AG04450 (cell line): ENCODE results near the gene MAD1L1. TPM values are rescaled to one million over a fixed set of nuclear protein-coding genes. Genes with fewer than 3 reads are reported as not detected.

Source experiments
- CTCF ChIA-PET: fragments of 300-600, 350-600 bp; formaldehyde crosslinking; extraction: SDS; loops from one replicate; lab custom pipeline; 2022; ENCODE audit warnings: antibody characterized with exemption, inconsistent platforms; lab: Charles Lee
- POLR2A ChIA-PET: fragments of 350-600 bp; formaldehyde crosslinking; extraction: SDS; loops from one replicate; lab custom pipeline; 2021; ENCODE audit warnings: antibody characterized with exemption, inconsistent platforms; lab: Yijun Ruan, JAX
- DNase-seq: peaks from one replicate; pipeline ENCODE4 v3.0.0-alpha.2; 2011; ENCODE audit warnings: low read depth, low spot score
- H3K27ac ChIP-seq: one replicate; pipeline ENCODE4 v1.5.1; 2012; ENCODE audit warnings: low read depth, low read length, control low read depth
- H3K27me3 ChIP-seq: one replicate; pipeline ENCODE4 v1.6.0; 2012; ENCODE audit warnings: low read length; ENCODE audit not compliant: control insufficient read depth, insufficient read depth
- H3K4me3 ChIP-seq: 2 replicates; pipeline ENCODE4 v1.5.1; 2011; ENCODE audit warnings: mild to moderate bottlenecking, low read depth, low read length, control low read depth
- H3K9me3 ChIP-seq: 2 replicates; pipeline ENCODE4 v1.5.1; 2012; ENCODE audit warnings: low read length; ENCODE audit not compliant: control insufficient read depth, insufficient read depth
- polyA plus RNA-seq: library from polyadenylated mRNA; depleted of rRNA; stranded (reverse); fragments of >200 nt; gene quantifications from 2 replicates; pipeline ENCODE4 v1.2.3, GENCODE V29; 2011
- TF ChIP-seq, protein P1 (sequence below): IDR thresholded peaks from 2 replicates; pipeline ENCODE4 v1.5.1; 2011; ENCODE audit warnings: low read depth, low read length, control low read depth, inconsistent platforms

The MAD1L1 gene
- polyA plus RNA-seq, 1 experiment: 11.9 TPM

DNA sequence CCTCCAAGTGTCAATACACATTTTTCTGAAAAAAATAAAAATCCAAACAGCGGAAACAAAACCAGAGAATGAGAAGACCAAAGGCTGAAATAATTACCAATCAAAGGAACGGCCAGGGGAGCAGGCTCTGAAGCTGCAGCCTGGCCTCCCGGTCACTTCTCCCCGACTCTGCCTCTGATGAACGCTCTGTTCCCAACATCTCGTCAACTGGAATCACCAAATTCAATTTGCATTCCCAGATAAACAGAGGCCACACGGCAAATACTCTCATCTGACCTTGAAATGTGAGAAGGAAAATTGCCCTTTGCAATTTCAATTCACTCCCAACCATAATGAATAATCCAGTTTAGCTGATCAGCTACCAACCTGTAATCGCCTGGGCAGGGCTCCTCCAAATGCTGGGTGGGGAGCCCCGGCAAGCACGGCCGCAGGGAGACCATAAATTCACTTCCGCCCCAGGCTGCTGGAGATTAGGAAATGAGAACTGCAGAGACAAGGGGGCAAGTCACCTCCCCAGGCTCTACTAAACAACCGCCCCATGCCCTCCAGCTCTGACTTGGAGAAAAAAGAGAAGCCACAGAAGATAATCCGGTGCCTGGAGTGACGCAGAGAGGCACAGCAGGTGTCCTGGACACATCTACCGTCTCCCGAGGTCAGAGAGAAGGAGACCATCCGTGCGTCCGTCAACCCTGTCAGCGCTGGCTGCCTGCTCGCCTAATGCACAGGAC, 153.2 kb downstream of the MAD1L1 start:
- TF ChIP-seq, protein P1, sequence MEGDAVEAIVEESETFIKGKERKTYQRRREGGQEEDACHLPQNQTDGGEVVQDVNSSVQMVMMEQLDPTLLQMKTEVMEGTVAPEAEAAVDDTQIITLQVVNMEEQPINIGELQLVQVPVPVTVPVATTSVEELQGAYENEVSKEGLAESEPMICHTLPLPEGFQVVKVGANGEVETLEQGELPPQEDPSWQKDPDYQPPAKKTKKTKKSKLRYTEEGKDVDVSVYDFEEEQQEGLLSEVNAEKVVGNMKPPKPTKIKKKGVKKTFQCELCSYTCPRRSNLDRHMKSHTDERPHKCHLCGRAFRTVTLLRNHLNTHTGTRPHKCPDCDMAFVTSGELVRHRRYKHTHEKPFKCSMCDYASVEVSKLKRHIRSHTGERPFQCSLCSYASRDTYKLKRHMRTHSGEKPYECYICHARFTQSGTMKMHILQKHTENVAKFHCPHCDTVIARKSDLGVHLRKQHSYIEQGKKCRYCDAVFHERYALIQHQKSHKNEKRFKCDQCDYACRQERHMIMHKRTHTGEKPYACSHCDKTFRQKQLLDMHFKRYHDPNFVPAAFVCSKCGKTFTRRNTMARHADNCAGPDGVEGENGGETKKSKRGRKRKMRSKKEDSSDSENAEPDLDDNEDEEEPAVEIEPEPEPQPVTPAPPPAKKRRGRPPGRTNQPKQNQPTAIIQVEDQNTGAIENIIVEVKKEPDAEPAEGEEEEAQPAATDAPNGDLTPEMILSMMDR: no peak
- no peak for DNase-seq

DNA sequence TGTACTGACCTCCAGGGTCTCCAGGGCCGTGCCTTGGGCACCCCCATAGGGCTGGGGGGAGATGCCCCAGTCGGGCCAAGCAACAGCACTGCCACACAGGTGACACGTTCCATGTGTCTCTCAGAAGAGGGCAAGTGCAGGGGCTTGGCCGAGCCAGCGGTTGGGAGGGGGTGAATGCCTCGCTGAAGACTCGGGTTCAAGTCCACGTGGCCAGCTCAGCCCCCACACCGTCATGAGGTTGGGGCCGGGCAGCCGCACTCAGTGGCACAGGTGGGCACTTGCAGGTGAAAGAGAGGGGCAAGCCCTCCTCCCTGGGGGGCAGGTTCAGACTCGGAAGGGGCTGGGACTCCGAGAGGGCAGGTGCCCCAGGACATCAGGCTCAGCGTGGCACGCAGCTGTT, 153.8 kb downstream of the MAD1L1 start:
- POLR2A ChIA-PET: no interaction called here
- H3K4me3 ChIP-seq: no peak overlapping the region
- TF ChIP-seq, protein P1: no peak
- no peaks in the 10 kb centered on the region for H3K27me3 ChIP-seq
- no peak for DNase-seq
- H3K9me3 ChIP-seq: peaks cover 7% of the 10 kb centered on the region; the same call in 1 of the 2 replicates
- CTCF ChIA-PET: no interaction called here
- H3K27ac ChIP-seq: no peak overlapping the region

More for the DNA sequence above, 153.2 kb downstream of the MAD1L1 start:
- POLR2A ChIA-PET: no interaction called here
- Histone ChIP-seq H3K27me3 (no peaks in the 10 kb centered on the region), H3K27ac (no peak overlapping the region), H3K4me3 (no peak overlapping the region), H3K9me3 (peaks cover 7% of the 10 kb centered on the region; the same call in 1 of the 2 replicates)
- CTCF ChIA-PET: no interaction called here

DNA sequence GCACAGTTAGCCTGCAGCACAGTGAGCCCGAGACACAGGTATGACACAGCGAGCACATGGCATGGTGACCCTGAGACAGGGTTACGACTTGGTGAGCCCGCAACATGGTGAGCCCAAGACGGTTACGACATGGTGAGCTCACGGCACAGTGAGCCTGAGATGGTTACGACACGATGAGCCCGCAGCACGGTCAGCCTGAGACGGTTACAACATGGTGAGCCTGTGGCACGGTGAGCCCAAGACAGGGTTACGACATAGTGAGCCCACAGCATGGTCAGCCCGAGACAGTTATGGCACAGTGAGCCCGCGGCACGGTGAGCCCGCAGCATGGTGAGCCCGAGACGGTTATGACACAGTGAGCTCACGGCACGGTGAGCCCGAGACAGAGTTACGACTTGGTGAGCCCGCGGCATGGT, 156.1 kb downstream of the MAD1L1 start:
- ChIA-PET POLR2A (no interaction called here), CTCF (no interaction called here)

DNA sequence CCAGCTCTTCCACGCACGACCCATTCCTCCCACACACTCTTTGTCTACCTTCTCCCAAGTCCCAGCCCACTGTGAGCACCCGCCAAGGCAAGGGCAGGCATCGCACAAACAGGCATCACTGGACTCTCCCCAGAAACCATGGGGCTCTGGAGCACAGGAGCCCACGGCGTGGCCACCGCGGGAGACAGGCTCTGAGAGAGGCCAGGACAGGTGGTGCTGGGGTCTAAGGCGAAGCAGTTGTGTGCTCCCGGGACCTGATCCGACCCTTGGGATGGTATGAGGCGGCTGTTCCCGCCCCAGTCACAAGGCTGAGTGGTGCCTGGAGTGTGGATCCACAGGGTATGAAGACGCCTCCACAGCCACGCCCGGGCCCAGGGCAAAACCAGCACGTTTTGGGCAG, 156.9 kb downstream of the MAD1L1 start:
- DNase-seq: no peak
- Histone ChIP-seq H3K9me3 (peaks cover 4% of the 10 kb centered on the region; the same call in 1 of the 2 replicates), H3K27ac (no peak overlapping the region), H3K27me3 (no peaks in the 10 kb centered on the region), H3K4me3 (no peak overlapping the region)
- ChIA-PET POLR2A (no interaction called here), CTCF (no interaction called here)
- TF ChIP-seq, protein P1: no peak

More for the DNA sequence above, 156.1 kb downstream of the MAD1L1 start:
- H3K4me3 ChIP-seq: no peak overlapping the region
- H3K9me3 ChIP-seq: peaks cover 4% of the 10 kb centered on the region; the same call in 1 of the 2 replicates
- TF ChIP-seq, protein P1: no peak
- no peak for DNase-seq
- H3K27me3 ChIP-seq: no peaks in the 10 kb centered on the region
- H3K27ac ChIP-seq: no peak overlapping the region

DNA sequence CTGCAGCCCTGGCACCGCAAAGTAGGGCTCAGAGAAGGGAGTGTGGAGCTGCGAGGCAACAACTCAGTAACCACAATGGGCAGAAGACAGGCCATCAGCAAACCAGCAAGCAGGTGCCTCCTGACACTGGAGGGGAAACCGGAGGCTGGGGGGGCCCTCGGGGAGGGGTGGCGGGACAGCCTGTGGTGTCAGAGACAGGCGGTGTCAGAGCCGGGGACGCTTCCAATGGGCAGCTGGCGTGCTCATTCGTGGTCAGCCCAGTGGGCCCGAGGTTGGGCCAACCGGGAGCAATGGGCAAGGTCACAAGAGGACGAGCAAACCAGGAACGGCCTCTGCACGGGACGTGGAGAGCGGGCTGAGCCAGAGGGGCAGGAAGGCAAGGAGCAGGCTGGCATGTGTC, 158.1 kb downstream of the MAD1L1 start:
- no peak for DNase-seq
- TF ChIP-seq, protein P1: no peak
- H3K27ac ChIP-seq: no peak overlapping the region
- H3K4me3 ChIP-seq: no peak overlapping the region
- ChIA-PET POLR2A (no interaction called here), CTCF (no interaction called here)
- no peaks in the 10 kb centered on the region for H3K27me3 ChIP-seq
- peaks cover 5% of the 10 kb centered on the region; the same call in 1 of the 2 replicates for H3K9me3 ChIP-seq
